GM12878 (cell line): ENCODE data around the gene RASGEF1B. TPM values are rescaled to one million over a fixed set of nuclear protein-coding genes. Genes with fewer than 3 reads are reported as not detected.

Experiments
- ATF7 ChIP-seq: fragments of 450-650 bp; IDR thresholded peaks from 2 replicates; pipeline ENCODE4 v1.6.1; 2016; ENCODE audit warnings: low read depth, mild to moderate bottlenecking
- CREM ChIP-seq: IDR thresholded peaks from 2 replicates; pipeline ENCODE4 v1.6.1; 2014; ENCODE audit warnings: antibody characterized with exemption, low read depth
- CUX1 ChIP-seq: IDR thresholded peaks from 2 replicates; pipeline ENCODE4 v1.6.1; 2012; ENCODE audit warnings: improper control_type of control experiment, low read depth, low read length; ENCODE audit not compliant: insufficient replicate concordance
- FOXM1 ChIP-seq: IDR thresholded peaks from 2 replicates; pipeline ENCODE4 v1.6.1; 2012; ENCODE audit warnings: low read depth, mild to moderate bottlenecking, inconsistent platforms, low read length, moderate library complexity
- IKZF2 ChIP-seq, 2 experiments: fragments of 450-650 bp; IDR thresholded peaks; 2 replicates each; pipeline ENCODE4 v1.6.1; 2017; ENCODE audit warnings: mild to moderate bottlenecking in 2 of 2, moderate library complexity in 2 of 2
- IRF4 ChIP-seq: IDR thresholded peaks from 2 replicates; pipeline ENCODE4 v1.6.1; 2011; ENCODE audit warnings: low read depth, low read length
- IRF5 ChIP-seq: fragments of 450-650 bp; IDR thresholded peaks from 2 replicates; pipeline ENCODE4 v1.6.1; 2017; ENCODE audit warnings: borderline replicate concordance
- KDM1A ChIP-seq: fragments of 200-600 bp; sonication (generic); IDR thresholded peaks from 2 replicates; pipeline ENCODE4 v1.6.1; 2016; ENCODE audit warnings: borderline replicate concordance
- MEF2B ChIP-seq: fragments of 450-650 bp; IDR thresholded peaks from 2 replicates; pipeline ENCODE4 v1.6.1; 2018; ENCODE audit warnings: mild to moderate bottlenecking, moderate library complexity; ENCODE audit not compliant: partially characterized antibody, poor library complexity, severe bottlenecking
- MLLT1 ChIP-seq: fragments of 450-650 bp; IDR thresholded peaks from 2 replicates; pipeline ENCODE4 v1.6.1; 2016; ENCODE audit warnings: mild to moderate bottlenecking
- MTA3 ChIP-seq: IDR thresholded peaks from 2 replicates; pipeline ENCODE4 v1.6.1; 2012; ENCODE audit warnings: low read length, inconsistent platforms, borderline replicate concordance
- NKRF ChIP-seq: fragments of 450-650 bp; conservative IDR thresholded peaks from 2 replicates; pipeline ENCODE4 v1.6.1; 2017; ENCODE audit warnings: mild to moderate bottlenecking, moderate library complexity
- NR2F1 ChIP-seq: fragments of 450-650 bp; conservative IDR thresholded peaks from 2 replicates; pipeline ENCODE4 v1.6.1; 2017; ENCODE audit warnings: mild to moderate bottlenecking
- RCOR1 ChIP-seq: conservative IDR thresholded peaks from 2 replicates; pipeline ENCODE4 v1.6.1; 2012; ENCODE audit warnings: low read depth, low read length, improper control_type of control experiment
- RELB ChIP-seq: fragments of 450-650 bp; IDR thresholded peaks from 2 replicates; pipeline ENCODE4 v1.6.1; 2017; ENCODE audit warnings: low read depth, mild to moderate bottlenecking, moderate library complexity
- SIN3A ChIP-seq: IDR thresholded peaks from 2 replicates; pipeline ENCODE4 v1.6.1; 2012; ENCODE audit warnings: low read depth, low read length, improper control_type of control experiment
- SRF ChIP-seq, 2 experiments: IDR thresholded peaks; 2 replicates each; pipeline ENCODE4 v1.6.1; 2011; ENCODE audit warnings: low read depth in 2 of 2, low read length in 2 of 2, mild to moderate bottlenecking in 1 of 2, moderate library complexity in 1 of 2
- TARDBP ChIP-seq: IDR thresholded peaks from 2 replicates; pipeline ENCODE4 v1.6.1; 2016; ENCODE audit warnings: borderline replicate concordance
- ZBED1 ChIP-seq: IDR thresholded peaks from 2 replicates; pipeline ENCODE4 v1.6.1; 2016; ENCODE audit warnings: borderline replicate concordance
- ZNF217 ChIP-seq: fragments of 450-650 bp; IDR thresholded peaks from 2 replicates; pipeline ENCODE4 v1.6.1; 2017; ENCODE audit warnings: antibody characterized with exemption, mild to moderate bottlenecking
- ZNF384 ChIP-seq: IDR thresholded peaks from 2 replicates; pipeline ENCODE4 v1.6.1; 2012; ENCODE audit warnings: low read depth, mild to moderate bottlenecking, low read length, improper control_type of control experiment, borderline replicate concordance
- polyA plus RNA-seq, 11 experiments: library from polyadenylated mRNA; depleted of rRNA in 4 of 11; unstranded in 6 of 11; stranded (reverse) in 5 of 11; fragments of >200 nt; fragmentation: Nextera tagmentation in 4 of 11; fragmentation: Illumina TruSeq in 1 of 11; extraction: Ambion mirVana in 4 of 11; extraction: Trizol in 1 of 11; gene quantifications; 1 replicate in 1 of 11; 2 replicates in 10 of 11; pipeline versions ENCODE4 v1.2.1 to v1.2.3, GENCODE V29; 2011 to 2016; ENCODE audit warnings: inconsistent platforms in 2 of 11, missing spikeins in 2 of 11, low read depth in 1 of 11
- total RNA-seq, 4 experiments: library from RNA; depleted of rRNA in 3 of 4; stranded (reverse); fragments of >200 nt in 3 of 4; fragmentation: Illumina TruSeq in 1 of 4; extraction: Trizol in 1 of 4; gene quantifications; 2 replicates each; pipeline versions ENCODE4 v1.2.1 to v1.2.3, GENCODE V29; 2013 to 2021

RASGEF1B gene
- total and polyA plus RNA-seq, 10 of the 15 experiments (the other 5 are each of a cell fraction or from before 2014, with no cell fraction given), result 0.03 to 0.24 (median 0.10) TPM; not detected in 2

GRCh38 chr4:81494031-81494431 lies 22.3 kb upstream of the RASGEF1B start (continued):
- TF ChIP-seq SRF (IDR thresholded peaks at IDR 0.05; ENCODE audit: low read depth in 2 of 2, low read length in 2 of 2) (no peak), ATF7 (no peak), NR2F1 (no peak), MEF2B (peak; percentile 69), IRF5 (no peak), ZNF217 (peak; percentile 80; the same call in 1 of the 2 replicates), ZNF384 (no peak), RELB (peak; percentile 58; the same call in 1 of the 2 replicates), MLLT1 (no peak), IKZF2 (IDR thresholded peaks at IDR 0.05) (peak; percentile 52 to 62), CREM (no peak), FOXM1 (no peak), IRF4 (no peak), KDM1A (no peak), CUX1 (no peak), NKRF (no peak), SIN3A (no peak), RCOR1 (no peak), TARDBP (no peak), MTA3 (no peak), ZBED1 (no peak)
